GM10248 (cell line): Measurements from ENCODE around the gene SRPK2.

Experiments
- CTCF ChIA-PET: fragments of 300-600 bp; sonication (Branson Sonifier 250); formaldehyde crosslinking; extraction: SDS; loops from one replicate; lab custom pipeline; 2021; ENCODE audit warnings: antibody characterized with exemption; lab: Yijun Ruan, JAX
- POLR2A ChIA-PET: fragments of 350-650 bp; sonication (Branson Sonifier 250); formaldehyde crosslinking; extraction: SDS; loops from one replicate; lab custom pipeline; 2020; ENCODE audit warnings: antibody characterized with exemption; lab: Yijun Ruan, JAX
- DNase-seq: peaks from one replicate; pipeline ENCODE4 v3.0.0; 2012; ENCODE audit errors: extremely low spot score
- CTCF ChIP-seq: IDR thresholded peaks from 2 replicates; pipeline ENCODE4 v1.5.1; 2012; ENCODE audit warnings: mild to moderate bottlenecking, low read depth; ENCODE audit errors: extremely low read depth, missing control alignments, control extremely low read depth

Gene SRPK2

DNA sequence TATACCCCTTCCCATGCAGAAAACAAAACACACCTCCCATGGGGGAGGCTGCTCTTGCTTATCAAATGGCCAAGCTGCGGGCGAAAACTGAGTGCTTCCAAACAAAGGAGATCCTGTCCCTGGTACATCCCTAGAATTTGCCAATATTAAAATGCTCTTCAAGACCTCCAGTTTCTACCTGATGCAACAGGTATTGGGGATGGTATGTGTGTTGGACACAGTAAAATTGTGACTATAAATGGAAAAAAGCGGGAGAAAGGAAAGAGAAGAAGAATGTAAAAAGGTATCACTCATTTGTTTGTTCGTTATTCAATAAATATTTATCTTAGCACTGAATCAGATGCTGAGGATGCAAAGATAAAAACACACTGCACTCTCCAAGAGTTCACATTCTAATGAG, 250.8 kb downstream of the SRPK2 start:
- ChIA-PET CTCF (interaction anchor here (1.7 kb wide), 1 partner anchor 8 kb away, joined by 6 read pairs; no protein-coding TSS in a partner anchor), POLR2A (no interaction called here)
- no peak for DNase-seq
- TF ChIP-seq CTCF: no peak

GRCh38 chr7:105136221-105136620, 252.5 kb downstream of the SRPK2 start:
- no peak for TF ChIP-seq CTCF
- ChIA-PET CTCF (interaction anchor here (1.7 kb wide), 1 partner anchor 10 kb away, joined by 6 read pairs; no protein-coding TSS in a partner anchor), POLR2A (no interaction called here)
- DNase-seq: no peak

DNA sequence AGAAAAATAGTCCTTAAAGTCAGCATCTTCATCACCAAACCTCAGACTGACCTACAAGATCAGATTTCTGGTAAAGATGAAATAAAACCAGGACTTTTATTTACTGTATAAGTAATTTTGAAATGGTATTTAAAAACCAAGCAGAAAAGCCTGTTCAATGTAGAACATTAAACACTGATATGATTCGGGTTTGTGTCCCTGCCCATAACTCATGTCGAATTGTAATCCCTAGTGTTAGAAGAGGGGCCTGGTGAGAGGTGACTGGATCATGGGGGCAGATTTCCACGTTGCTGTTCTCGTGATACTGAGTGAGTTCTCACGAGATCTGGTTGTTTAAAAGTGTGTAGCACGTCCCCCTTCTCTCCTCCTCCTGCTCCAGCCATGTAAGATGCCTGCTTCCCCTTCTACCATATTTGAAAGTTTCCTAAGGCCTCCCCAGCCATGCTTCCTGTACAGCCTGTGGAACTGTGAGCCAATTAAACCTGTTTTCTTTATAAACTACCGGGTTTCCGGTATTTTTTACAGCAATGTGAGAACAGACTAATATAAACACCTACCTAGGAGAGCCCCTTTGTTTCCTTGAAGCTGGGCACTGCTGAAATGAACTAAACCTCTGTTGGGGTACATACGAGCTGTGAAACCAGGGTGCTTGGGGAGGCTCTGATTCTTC, 254.6 kb downstream of the SRPK2 start:
- ChIA-PET POLR2A (no interaction called here), CTCF (no interaction called here)
- no peak for TF ChIP-seq CTCF
- no peak for DNase-seq

GRCh38 chr7:105133358-105133757, 255.4 kb downstream of the SRPK2 start:
- TF ChIP-seq CTCF: no peak
- CTCF ChIA-PET: no interaction called here
- POLR2A ChIA-PET: no interaction called here
- DNase-seq: no peak

DNA sequence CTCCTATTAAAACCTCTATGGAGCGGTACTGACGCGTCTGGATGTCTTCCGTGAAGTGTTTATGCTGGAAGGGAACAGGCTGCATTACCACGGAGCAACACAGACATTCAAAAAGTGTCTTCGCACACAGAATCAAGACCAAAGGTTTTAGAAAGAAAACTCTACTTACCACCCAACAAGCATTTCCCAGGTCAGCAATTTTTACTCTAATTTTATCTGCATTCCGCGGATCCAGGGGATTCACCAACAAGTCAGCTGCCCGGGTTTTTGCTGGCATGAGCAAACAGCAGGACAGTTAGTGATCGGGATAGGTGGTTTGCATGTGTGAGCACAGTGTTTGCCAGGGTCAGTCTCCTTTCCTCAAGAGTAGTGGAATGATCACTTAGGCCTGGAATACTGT, 255.9 kb downstream of the SRPK2 start:
- ChIA-PET POLR2A (no interaction called here), CTCF (no interaction called here)
- no peak for DNase-seq
- TF ChIP-seq CTCF: no peak

- no peak for TF ChIP-seq CTCF
- ChIA-PET CTCF (interaction anchor here (1.7 to 2.8 kb wide), 2 partner anchors 10 to 15 kb away, joined by 8 to 10 read pairs; no protein-coding TSS in a partner anchor), POLR2A (no interaction called here)
- no peak for DNase-seq
Measured at GRCh38 chr7:105132335-105132734, 256.4 kb downstream of the SRPK2 start.
